DMS79 (cell line): ENCODE results near the gene HSD17B8.

Experiments
- DNase-seq: peaks from one replicate; lab custom pipeline; 2025; lab: John Stamatoyannopoulos, UW

Gene HSD17B8

GRCh38 chr6:33171016-33171879, 33.2 kb upstream of the HSD17B8 start:
- no peak for DNase-seq

DNA sequence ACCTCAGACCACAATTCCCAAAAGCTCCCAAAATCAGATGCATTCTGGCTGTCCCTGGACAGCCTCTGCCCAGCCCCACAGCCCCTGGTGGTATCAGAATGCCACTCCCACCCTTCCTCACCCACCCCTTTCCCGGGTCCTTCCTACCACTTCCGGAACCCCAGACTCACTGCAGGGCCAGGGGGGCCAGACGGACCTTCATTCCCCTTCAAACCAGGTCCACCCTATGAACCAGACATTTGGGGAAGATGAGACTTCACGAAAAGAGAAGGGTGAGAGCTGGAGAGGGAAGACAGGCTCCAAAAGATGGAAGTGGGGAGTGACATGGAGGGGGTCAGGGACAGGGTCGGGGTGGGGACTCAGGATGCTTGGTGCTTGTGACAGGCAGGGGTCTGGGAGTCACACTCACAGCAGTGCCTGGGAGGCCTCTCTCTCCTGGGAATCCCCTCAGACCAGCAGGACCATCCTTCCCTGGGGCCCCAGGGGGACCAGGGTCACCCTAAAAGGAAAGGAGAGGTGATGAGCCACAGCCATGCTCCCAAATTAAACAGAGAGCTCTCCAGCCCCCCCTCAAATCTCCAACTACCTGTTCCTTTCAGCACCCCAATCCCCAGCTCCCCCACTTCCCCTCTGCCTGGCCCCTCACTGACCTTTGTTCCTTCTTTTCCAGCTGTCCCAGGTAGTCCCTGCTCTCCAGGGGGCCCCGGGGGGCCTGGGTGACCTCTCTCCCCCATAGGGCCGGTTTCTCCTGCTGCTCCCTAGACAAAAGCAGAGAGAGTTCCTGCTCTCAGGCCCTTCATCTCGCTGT, 32.4 kb upstream of the HSD17B8 start:
- no peak for DNase-seq

DNA sequence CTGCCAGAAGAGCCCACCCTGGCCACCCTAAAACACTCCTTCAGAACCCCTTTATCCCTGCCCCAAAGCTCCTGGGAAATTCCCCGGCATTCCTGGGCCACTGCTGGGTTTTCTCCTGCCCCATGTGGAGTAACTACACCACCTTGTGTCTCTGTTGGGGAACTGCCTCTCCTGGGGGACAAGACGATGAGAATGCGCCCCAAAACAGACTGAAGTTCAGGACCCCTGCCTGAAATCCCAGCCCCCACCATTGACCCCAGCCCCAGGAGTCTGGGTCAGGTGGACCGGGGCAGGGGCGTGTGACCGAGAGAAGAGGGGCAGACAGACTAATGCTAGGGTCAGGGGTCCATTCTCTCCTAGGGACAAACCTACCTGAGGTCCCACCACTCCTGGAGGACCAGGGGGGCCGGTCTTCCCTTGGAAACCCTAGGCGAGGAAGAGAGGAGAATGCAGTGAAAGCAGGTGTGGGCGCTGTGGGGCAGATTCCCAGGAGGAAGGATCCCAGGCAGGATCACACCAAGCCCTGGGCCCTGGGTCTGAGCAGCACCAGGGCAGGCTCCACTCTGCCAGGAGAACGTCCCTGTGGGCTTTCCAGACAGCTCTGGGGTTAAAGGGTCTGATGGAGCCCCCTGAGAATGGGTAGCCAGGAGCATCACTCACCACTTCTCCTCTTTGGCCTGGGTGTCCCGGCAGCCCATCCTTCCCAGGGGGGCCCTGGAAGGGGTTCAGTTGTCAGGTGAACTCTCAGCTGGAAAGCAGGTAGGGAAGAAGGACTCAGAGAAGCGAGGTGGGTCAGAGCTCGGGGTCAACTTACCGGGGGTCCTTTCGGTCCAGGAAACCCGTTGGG, 31.5 kb upstream of the HSD17B8 start:
- DNase-seq: no peak

DNA sequence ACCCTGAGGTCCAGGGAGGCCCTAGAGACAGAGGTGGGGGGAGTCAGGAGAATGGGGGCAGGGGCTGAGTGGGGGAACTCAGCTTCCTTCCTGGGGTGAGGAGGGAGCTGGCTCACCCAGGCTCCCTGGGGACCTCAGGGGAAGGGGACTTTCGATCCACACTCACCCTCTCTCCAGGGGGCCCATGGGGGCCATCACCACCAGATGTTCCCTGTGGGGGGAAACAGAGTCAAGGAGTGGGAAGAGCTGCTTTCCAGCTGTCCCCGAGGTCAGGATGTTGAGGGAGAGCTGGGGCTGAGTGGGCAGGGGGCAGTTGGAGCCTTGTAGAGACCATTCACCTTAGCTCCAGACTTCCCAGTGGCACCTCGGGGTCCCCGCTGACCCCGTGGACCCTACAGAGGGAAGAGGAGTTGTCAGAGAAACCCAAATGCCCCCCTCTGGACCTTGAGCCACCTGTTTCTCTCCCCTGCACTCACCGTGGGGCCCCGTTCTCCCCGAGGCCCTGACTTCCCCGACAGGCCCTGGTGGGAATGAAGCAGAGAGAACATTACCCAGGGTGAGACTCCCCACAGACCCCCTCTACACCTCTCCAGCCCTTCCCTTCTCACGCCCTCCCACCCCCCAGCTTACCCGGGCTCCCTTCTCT, 30.8 kb upstream of the HSD17B8 start:
- no peak for DNase-seq

DNA sequence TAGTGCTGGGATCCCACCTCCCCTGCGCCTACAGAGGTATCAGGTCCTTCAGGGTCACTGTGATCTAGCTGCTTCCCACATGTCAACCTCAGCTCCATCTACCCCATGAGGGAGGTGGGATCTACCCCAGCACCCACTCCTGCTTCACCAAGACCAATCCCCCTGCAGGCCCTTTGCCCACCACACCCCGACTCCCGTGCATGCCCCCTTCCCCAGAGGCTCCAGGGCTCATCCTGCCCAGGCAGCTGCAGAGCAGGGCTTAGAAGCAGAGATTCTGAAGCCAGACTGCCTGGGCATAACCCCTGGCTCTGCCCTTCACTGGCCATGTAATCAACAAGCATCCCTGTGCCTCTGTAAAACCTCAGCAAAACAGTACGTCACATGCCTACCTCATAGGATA, 29.7 kb upstream of the HSD17B8 start:
- no peak for DNase-seq

- no peak for DNase-seq
These were observed 28.9 kb upstream of the HSD17B8 start for GRCh38 chr6:33175436-33176069.

- no peak for DNase-seq
These were observed 27.5 kb upstream of the HSD17B8 start for GRCh38 chr6:33176906-33177305.

- no peak for DNase-seq
These were observed 26.7 kb upstream of the HSD17B8 start for GRCh38 chr6:33177552-33178446.

DNA sequence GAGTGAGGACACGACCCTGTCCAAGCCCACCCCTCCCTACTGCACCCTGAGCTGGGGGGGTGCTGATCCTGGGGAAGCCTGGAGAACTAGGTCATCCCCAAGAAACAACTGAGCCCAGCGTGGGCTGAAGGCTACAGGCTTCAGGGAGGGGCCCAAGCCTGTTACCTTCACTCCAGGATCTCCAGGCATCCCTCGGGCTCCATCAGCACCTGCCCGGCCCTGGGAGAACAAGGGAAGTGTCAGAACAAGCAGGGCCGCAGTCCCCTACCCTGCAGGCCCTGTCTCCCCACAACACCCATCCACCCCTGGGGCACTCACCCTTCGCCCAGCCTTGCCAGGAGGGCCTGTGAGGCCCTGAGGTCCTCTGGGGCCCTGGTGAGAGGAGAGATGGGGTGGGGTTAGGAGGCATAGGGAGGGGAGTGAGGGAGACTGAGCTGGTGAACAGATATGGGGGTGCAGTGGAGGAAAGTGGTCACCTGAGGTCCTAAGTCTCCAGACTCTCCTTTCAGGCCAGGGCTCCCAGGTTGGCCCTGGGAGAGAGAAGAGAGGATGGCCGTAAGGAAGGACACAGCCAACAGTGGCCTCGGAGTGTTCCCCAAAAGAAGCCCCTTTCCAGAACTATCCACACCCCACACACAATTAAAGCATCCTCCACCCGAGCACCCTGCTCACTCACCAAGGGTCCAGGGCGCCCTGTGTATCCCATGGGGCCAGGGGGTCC, 25.5 kb upstream of the HSD17B8 start:
- DNase-seq: no peak

- DNase-seq: no peak
These were observed 23.3 kb upstream of the HSD17B8 start for GRCh38 chr6:33181141-33181540.

DNA sequence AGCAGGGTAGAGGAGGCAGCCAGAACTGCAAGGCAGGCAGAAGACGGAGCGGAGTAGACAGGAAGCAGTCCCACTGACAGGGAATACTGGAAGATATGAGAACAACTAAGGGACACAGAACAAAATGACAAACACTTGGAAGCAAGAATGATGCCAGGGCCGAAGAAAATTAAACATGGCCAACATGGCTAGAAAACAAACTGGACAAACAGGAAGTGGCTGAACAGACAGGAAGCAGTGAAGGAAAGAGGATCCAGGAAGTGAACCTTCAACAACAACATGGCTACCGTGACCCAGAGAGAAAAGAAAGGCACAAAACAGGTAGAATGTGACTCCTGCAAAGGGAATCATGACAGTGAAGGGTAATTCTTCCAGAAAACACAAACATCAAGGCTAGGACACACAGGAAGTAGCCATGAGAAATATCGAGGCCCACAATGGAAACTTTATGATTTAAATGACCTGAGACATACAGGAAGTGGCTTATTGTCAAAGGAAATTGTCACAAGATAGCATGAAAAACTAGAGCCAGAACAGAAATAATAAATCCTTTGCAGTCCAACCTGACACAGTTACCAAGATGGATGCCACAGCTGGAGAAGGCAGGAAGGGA, 21.3 kb upstream of the HSD17B8 start:
- no peak for DNase-seq

- DNase-seq: no peak
These were observed 19.3 kb upstream of the HSD17B8 start for GRCh38 chr6:33185190-33185589.

GRCh38 chr6:33185654-33186187, 18.7 kb upstream of the HSD17B8 start:
- DNase-seq: no peak

GRCh38 chr6:33187809-33188208, 16.6 kb upstream of the HSD17B8 start:
- DNase-seq: no peak

DNA sequence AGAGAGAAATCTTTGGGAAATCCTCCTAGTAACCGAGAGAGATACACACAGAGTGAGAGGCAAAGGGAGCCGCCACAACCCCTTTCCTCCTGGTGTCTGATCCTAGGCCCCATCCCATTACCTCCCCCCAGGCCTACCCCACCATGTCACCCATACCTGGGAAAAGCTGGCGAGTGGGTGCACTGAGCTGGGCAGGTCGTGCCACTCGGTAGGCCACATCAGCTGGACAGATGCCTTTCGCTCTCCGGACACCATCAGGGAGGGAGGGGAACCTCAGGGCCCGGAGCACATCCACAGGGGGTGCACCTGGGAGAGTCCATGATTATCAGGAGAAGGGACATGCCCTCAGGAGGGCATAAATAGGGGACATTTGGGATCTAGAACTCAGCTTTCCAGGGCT, 15.3 kb upstream of the HSD17B8 start:
- DNase-seq: no peak

- DNase-seq: no peak
These were observed 14.6 kb upstream of the HSD17B8 start for GRCh38 chr6:33189625-33190448.

DNA sequence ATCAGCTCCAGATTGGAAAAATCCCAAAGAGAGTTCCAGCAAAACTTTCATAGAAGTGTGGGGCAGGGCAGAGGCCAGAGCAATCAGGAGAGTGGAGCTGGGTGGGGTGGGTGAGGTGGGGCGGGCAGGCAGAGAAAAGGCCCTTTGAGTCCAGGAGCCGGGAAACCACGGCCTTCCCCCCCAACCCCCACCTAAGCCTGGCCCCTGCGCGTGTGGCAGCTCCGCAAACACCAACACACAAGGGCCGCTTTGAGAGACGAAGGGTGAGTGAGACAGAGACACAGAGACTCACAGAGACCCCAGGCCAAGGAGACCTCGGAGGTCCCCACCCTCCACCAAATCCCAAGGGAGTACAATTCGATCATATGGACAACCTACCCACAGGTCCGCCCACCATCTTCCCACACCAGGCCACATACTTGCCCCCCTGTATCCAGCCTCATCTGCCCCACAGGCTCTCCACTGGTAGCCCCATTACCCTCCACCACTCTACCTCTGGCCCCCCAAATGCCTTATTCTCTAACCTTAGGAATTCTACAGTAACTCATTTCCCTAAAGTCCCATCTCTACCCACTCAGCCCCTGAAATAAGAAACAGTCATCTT, 13.8 kb upstream of the HSD17B8 start:
- DNase-seq: no peak
